Naive B cell (primary cell): Measurements from ENCODE around the gene LMX1A. TPM values are rescaled to one million over a fixed set of nuclear protein-coding genes. Genes with fewer than 3 reads are reported as not detected.

Experiments
- ATAC-seq, 2 donors: fragments of 150-1000 bp; cut with Tn5 transposase; 2 replicates each; pipeline ENCODE4 v1.10.0; 2021; ENCODE audit warnings: low read depth in 2 of 2, mild to moderate bottlenecking in 2 of 2, moderate library complexity in 2 of 2
- DNase-seq: peaks from one replicate; pipeline ENCODE4 v3.0.0; 2022
- H3K27ac Mint-ChIP-seq, 6 donors: one replicate each; pipeline ENCODE4 v1.8.0; 2020 to 2022; ENCODE audit warnings: mild to moderate bottlenecking in 6 of 6, mixed read lengths in 6 of 6, moderate library complexity in 5 of 6, inconsistent platforms in 2 of 6
- H3K27me3 Mint-ChIP-seq, 3 donors: one replicate each; pipeline ENCODE4 v1.8.0; 2021 to 2022; ENCODE audit warnings: mixed read lengths in 3 of 3, mild to moderate bottlenecking in 1 of 3
- H3K36me3 Mint-ChIP-seq, 2 donors: one replicate each; pipeline ENCODE4 v1.8.0; 2020 to 2022; ENCODE audit warnings: mixed read lengths in 2 of 2, inconsistent platforms in 1 of 2, mild to moderate bottlenecking in 1 of 2
- H3K4me1 Mint-ChIP-seq, 3 donors: one replicate each; pipeline ENCODE4 v1.8.0; 2020 to 2022; ENCODE audit warnings: mixed read lengths in 3 of 3, inconsistent platforms in 1 of 3, mild to moderate bottlenecking in 1 of 3, moderate library complexity in 1 of 3
- H3K4me3 Mint-ChIP-seq, 8 donors: one replicate each; pipeline ENCODE4 v1.8.0; 2020 to 2022; ENCODE audit warnings: mild to moderate bottlenecking in 8 of 8, mixed read lengths in 8 of 8, moderate library complexity in 8 of 8, inconsistent platforms in 2 of 8
- H3K9me3 Mint-ChIP-seq, 7 donors: one replicate each; pipeline ENCODE4 v1.8.0; 2020 to 2022; ENCODE audit warnings: mixed read lengths in 7 of 7, mild to moderate bottlenecking in 5 of 7, inconsistent platforms in 2 of 7, moderate library complexity in 1 of 7
- polyA plus RNA-seq, 6 donors: library from polyadenylated mRNA; unstranded; fragments of 300-500 nt; fragmentation: Illumina TruSeq; gene quantifications; one replicate each; pipeline ENCODE4 v1.2.3, GENCODE V29; 2021; ENCODE audit warnings: low read depth in 6 of 6

LMX1A gene
- polyA plus RNA-seq, 6 donors from 2014 or later: not detected

DNA sequence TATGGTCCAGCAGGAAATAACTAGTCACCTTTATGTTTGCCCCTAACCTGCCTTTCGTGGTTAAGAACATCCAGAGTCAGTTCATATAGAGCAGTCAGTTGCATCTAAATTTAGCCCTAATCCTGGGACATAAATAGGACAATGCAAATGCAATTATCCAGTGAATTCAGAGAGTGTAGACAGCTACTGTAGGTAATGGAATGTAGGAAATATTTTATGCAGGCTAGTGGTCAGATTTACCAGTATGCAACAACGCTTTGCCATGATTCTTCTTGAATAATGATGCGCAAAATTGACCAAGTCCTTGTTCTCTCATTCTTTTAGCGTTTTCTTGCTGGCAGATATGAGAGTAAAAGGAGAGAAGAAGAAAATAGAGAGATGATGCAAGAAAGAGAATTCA, 165.4 kb downstream of the LMX1A start:
- no peak for ATAC-seq
- peaks cover 0 to 5% (median 0%) of the 10 kb centered on the region in 7 donors for H3K9me3 Mint-ChIP-seq
- H3K4me1 Mint-ChIP-seq: no peaks in the 10 kb centered on the region
- DNase-seq: no peak
- no peaks in the 10 kb centered on the region for H3K36me3 Mint-ChIP-seq
- H3K27ac Mint-ChIP-seq: no peak overlapping the region
- H3K27me3 Mint-ChIP-seq: peaks cover 5 to 13% (median 11%) of the 10 kb centered on the region in 3 donors
- no peak overlapping the region for H3K4me3 Mint-ChIP-seq

DNA sequence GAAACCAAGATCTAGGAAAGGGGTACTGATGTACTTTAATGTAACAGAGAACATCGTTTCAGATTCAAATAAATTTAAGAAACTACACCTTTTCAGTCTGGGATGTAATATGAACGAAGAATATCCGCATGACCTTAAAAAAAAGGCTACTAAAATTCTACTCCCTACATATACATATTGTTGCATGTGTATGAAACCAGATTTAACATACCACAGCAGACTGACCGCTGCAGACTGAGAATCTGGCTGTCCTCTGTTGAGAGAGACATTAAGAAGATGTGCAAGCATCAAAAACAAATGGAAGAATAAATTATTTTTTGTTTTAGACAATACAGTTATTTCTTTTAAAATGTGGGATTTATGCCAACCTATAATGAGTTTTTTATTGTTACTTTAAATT, 166.6 kb downstream of the LMX1A start:
- no peak for DNase-seq
- Mint-ChIP-seq H3K27ac (no peak overlapping the region), H3K4me3 (no peak overlapping the region), H3K27me3 (peaks cover 0 to 11% (median 7%) of the 10 kb centered on the region in 3 donors), H3K9me3 (peaks cover 0 to 5% (median 0%) of the 10 kb centered on the region in 7 donors), H3K36me3 (no peaks in the 10 kb centered on the region), H3K4me1 (no peaks in the 10 kb centered on the region)
- no peak for ATAC-seq

DNA sequence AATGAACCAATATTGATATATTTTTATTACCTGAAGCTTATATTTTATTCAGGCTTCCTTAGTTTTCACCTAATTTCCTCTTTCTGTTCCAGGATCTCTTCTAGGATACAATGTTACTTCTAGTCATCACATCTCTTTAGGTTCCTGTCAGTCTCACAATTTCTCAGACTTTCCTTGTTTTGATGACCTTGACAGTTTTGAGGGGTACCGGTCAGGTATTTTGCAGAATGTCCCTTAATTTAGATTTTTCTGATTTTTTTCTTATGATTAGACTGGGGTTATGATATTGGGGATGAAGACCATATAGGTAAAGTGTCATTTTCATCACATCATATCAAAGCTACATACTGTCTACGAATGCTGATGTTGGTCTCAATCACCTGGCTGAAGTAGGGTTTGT, 167.5 kb downstream of the LMX1A start:
- Mint-ChIP-seq H3K9me3 (peaks cover 0 to 9% (median 3%) of the 10 kb centered on the region in 7 donors), H3K4me1 (no peaks in the 10 kb centered on the region), H3K27me3 (peaks cover 0 to 8% (median 7%) of the 10 kb centered on the region in 3 donors), H3K4me3 (no peak overlapping the region), H3K36me3 (no peaks in the 10 kb centered on the region), H3K27ac (no peak overlapping the region)
- DNase-seq (no peak), ATAC-seq (no peak)

DNA sequence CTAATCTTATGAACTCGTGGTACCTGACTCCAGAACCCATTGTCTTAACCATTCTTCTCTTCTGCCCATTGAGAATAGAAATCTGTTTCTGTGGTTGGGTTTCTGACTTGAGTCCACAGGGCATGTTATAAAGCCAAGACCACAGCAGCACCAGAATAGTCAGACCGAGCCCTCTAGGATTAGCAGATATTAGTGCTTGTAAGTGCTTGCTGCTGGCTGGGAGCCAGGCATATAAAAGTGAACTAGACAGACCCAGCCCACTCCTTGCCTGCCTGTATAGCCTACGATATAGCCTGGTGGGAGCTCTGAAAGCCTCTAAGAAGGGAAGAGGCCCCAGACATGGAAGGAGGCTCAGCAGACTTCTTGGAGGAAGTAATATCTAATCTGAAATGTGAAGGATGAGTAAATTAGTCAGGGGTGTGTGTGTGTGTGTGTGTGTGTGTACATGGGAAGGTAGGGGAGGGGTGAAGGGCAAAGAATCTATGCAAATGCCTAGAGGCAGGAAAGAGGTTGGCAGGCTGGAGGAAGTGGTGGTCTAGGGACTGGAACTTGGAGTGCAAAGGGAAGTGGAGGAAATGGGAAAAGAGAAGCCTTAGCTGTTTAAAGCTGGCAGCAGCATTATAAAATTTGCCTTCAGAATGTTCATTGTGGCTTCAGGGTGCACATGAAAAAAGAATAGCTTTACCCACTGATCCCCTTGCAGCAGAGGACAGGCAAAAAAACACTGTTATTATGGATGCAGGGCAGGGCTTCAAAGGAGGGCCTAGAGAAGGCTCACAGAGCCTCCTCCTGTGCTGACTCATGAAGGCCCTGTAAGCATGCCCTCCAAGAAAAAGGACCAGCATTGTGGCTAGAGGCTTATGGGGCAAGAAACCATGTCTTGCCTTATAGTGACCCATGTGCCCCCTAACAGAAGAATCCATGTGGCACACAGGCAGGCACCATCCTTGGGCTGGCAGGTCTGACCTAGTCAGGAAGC, 169.2 kb downstream of the LMX1A start:
- H3K27me3 Mint-ChIP-seq: peaks cover 0 to 14% (median 7%) of the 10 kb centered on the region in 3 donors
- H3K36me3 Mint-ChIP-seq: no peaks in the 10 kb centered on the region
- H3K4me3 Mint-ChIP-seq: no peak overlapping the region
- no peak overlapping the region for H3K27ac Mint-ChIP-seq
- no peak for DNase-seq
- H3K4me1 Mint-ChIP-seq: no peaks in the 10 kb centered on the region
- ATAC-seq: no peak
- peaks cover 6 to 19% (median 9%) of the 10 kb centered on the region in 7 donors for H3K9me3 Mint-ChIP-seq

DNA sequence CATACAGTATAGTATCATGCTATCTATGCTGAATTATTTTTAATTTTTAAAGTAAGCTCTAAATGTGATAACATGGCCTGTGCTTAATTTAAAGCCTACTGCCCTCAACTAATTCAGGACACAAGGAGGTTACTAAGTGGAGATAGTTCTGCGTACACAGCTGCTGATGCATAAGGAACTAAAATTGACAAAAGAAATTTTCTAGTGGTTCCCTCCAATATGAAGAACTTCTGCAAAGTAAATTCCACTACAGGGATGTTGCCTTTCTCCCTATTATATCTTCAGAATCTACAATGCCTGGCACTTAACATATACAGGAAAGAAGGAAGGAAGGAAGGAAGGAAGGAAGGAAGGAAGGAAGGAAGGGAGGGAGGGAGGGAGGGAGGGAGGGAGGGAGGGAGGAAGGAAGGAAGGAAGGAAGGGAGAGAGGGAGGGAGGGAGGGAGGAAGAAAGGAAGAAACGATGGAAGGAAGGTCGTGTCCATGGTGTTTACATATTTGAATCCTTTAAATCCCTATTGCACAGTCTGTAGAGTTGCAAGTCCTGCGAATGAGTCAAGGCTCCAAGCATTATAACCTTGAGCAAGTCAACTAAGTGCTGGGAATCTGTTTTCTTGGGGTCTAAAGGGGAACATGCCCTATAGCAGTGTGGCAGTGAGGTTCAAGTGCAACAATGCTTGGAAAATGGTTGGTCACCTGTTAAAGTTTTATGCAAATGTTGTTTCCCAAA, 171.2 kb downstream of the LMX1A start:
- no peaks in the 10 kb centered on the region for H3K36me3 Mint-ChIP-seq
- ATAC-seq (no peak), DNase-seq (no peak)
- H3K27ac Mint-ChIP-seq: peak overlapping the region in 1 of 6 donors; percentile 47
- H3K9me3 Mint-ChIP-seq: peaks cover 6 to 26% (median 10%) of the 10 kb centered on the region in 7 donors
- H3K4me1 Mint-ChIP-seq: no peaks in the 10 kb centered on the region
- no peak overlapping the region for H3K4me3 Mint-ChIP-seq
- H3K27me3 Mint-ChIP-seq: peaks cover 0 to 17% (median 7%) of the 10 kb centered on the region in 3 donors

DNA sequence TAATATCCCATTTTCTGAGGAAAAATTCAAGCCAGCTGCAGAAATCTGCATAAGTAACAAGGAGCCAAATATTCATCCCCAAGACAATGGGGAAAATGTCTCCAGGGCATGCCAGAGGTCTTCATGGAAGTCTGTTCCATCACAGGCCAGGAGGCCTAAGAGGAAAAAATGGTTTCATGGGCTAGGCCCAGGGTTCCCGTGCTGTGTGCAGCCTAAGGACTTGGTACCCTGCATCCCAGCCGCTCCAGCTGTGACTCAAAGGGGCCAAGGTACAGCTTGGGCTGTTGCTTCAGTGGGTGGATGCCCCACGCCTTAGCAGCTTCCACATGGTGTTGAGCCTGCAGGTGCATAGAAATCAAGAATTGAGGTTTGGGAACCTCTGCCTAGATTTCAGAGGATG, 173.5 kb downstream of the LMX1A start:
- Mint-ChIP-seq H3K27me3 (peaks cover 0 to 23% (median 15%) of the 10 kb centered on the region in 3 donors), H3K4me1 (peaks cover 0 to 5% (median 0%) of the 10 kb centered on the region in 3 donors), H3K9me3 (peaks cover 6 to 26% (median 9%) of the 10 kb centered on the region in 7 donors), H3K4me3 (no peak overlapping the region), H3K36me3 (no peaks in the 10 kb centered on the region), H3K27ac (no peak overlapping the region)
- no peak for DNase-seq
- ATAC-seq: no peak

DNA sequence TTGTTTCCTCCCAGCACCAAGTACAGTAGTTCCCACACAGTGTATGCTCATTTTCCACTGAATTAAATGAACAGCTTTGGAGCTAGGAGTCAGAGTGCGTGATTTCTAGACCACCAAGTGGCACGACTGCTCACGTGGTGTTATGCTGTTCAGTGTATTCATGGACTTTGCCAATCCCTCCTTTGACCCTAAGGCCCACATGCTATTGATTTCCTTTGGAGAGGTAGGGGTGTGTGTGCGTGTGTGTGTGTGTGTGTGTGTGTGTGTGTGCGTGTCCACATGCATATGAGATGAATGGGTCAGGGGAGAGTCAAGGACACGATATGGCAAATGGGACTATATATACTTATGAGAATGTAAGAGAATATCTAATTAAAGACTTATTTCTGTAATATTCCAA, 177.2 kb downstream of the LMX1A start:
- ATAC-seq: no peak
- H3K4me3 Mint-ChIP-seq: no peak overlapping the region
- H3K27me3 Mint-ChIP-seq: peaks cover 0 to 21% (median 12%) of the 10 kb centered on the region in 3 donors
- H3K9me3 Mint-ChIP-seq: peaks cover 8 to 20% (median 13%) of the 10 kb centered on the region in 7 donors
- H3K27ac Mint-ChIP-seq: no peak overlapping the region
- no peak for DNase-seq
- H3K4me1 Mint-ChIP-seq: peaks cover 0 to 5% (median 0%) of the 10 kb centered on the region in 3 donors
- no peaks in the 10 kb centered on the region for H3K36me3 Mint-ChIP-seq

DNA sequence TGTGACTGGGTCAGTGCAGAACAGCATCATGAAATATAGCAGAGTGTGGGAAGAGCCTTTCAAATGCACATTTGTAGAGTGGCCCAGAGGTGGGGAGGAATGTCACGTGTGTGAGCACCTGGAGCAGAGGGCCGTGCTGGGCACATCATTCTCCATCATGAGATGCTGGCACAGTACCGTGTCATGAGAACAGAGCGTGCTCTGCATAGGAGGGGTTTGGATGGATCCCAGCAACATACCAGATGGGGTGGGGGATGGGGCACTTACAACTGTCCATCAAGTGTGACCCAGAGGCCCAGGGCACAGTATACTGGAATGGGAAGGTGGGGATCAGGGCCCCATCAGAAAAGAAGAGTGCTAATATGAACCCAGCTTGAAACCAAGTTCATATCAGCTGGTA, 182.0 kb downstream of the LMX1A start:
- H3K27ac Mint-ChIP-seq: no peak overlapping the region
- no peak for DNase-seq
- no peak overlapping the region for H3K4me3 Mint-ChIP-seq
- no peak for ATAC-seq
- peaks cover 9 to 24% (median 21%) of the 10 kb centered on the region in 3 donors for H3K27me3 Mint-ChIP-seq
- no peaks in the 10 kb centered on the region for H3K36me3 Mint-ChIP-seq
- H3K4me1 Mint-ChIP-seq: peaks cover 0 to 5% (median 0%) of the 10 kb centered on the region in 3 donors
- peaks cover 0 to 5% (median 1%) of the 10 kb centered on the region in 7 donors for H3K9me3 Mint-ChIP-seq

DNA sequence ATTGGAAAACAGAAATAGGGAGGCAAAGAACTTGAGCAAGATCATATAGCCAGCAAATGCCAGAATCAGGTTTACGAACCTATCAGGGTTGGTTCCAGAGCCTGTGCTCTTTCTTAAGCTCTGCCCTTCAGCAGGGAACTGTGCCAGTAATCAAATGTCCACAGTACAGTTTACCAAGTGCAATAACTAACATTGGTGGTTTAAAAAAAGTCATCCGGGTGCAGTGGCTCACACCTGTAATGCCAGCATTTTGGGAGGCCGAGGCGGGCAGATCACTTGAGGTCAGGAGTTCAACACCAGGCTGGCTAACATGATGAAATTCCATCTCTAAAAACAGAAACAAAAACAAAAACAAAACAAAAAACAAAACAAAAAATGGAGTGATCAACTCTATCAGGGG, 182.7 kb downstream of the LMX1A start:
- ATAC-seq: no peak
- peaks cover 9 to 19% (median 14%) of the 10 kb centered on the region in 3 donors for H3K27me3 Mint-ChIP-seq
- no peak overlapping the region for H3K27ac Mint-ChIP-seq
- H3K4me3 Mint-ChIP-seq: no peak overlapping the region
- no peak for DNase-seq
- no peaks in the 10 kb centered on the region for H3K36me3 Mint-ChIP-seq
- H3K4me1 Mint-ChIP-seq: peaks cover 0 to 2% (median 0%) of the 10 kb centered on the region in 3 donors
- peaks cover 0 to 5% (median 1%) of the 10 kb centered on the region in 7 donors for H3K9me3 Mint-ChIP-seq

DNA sequence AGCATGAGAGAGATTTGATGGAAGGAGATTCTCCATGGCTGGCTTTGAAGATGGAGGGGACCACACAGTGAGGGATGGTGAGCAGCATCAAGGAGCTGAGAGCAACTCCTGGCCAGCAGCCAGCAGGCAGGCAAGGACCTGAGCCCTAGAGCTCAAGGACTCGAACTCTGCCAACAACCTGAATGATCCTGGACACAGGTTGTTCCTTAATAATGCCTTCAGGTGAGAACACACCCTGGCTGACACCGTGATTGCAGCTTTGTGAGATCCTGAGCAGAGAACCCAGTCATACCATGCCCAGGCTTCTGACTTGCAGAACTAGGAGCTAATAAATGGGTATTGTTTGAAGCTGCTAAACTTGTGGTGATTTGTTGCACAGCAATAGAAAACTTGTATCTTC, 183.1 kb downstream of the LMX1A start:
- no peak for ATAC-seq
- DNase-seq: no peak
- H3K4me1 Mint-ChIP-seq: no peaks in the 10 kb centered on the region
- peaks cover 0 to 5% (median 1%) of the 10 kb centered on the region in 7 donors for H3K9me3 Mint-ChIP-seq
- H3K4me3 Mint-ChIP-seq: no peak overlapping the region
- H3K27ac Mint-ChIP-seq: no peak overlapping the region
- H3K27me3 Mint-ChIP-seq: peaks cover 13 to 19% (median 14%) of the 10 kb centered on the region in 3 donors
- no peaks in the 10 kb centered on the region for H3K36me3 Mint-ChIP-seq

DNA sequence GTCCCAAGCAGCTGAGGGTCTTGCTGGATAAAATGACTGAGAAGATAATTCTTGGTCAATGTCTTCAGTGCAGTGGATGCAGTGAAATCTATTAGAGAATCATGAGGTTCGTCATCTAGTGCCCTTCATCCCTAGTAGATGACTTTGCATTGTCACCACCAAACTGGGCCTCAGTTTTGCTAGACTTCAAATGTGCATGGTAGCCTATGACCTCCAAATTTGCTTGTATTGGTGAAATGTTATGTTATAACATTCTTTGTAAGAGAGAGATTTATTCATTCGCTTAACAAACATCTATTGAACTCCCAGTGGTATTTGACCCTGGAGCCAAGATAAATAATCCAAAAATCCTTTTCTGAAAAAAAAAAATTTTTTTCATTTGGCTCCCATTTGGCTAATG, 183.8 kb downstream of the LMX1A start:
- Mint-ChIP-seq H3K27me3 (peaks cover 14 to 26% (median 18%) of the 10 kb centered on the region in 3 donors), H3K4me1 (no peaks in the 10 kb centered on the region), H3K9me3 (peaks cover 0 to 5% (median 1%) of the 10 kb centered on the region in 7 donors), H3K27ac (no peak overlapping the region), H3K4me3 (no peak overlapping the region), H3K36me3 (no peaks in the 10 kb centered on the region)
- ATAC-seq (no peak), DNase-seq (no peak)

DNA sequence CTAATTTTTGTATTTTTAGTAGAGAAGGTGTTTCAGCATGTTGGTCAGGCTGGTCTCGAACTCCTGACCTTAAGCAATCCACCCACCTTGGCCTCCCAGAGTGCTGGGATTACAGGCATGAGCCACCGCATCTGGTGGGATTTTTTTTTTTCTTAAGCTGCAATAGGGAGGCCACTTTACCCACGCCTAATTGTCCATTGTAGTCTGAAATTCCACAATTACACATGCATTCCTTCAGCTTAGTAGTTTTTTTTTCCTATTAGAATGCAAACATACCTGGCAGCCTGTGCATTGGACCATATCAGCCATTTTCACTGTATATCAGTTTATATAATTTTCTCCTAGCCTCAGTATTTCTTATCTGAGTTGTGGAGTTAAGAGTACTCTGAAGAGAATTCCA, 186.8 kb downstream of the LMX1A start:
- H3K4me3 Mint-ChIP-seq: no peak overlapping the region
- no peaks in the 10 kb centered on the region for H3K4me1 Mint-ChIP-seq
- H3K9me3 Mint-ChIP-seq: peaks cover 0 to 5% (median 0%) of the 10 kb centered on the region in 7 donors
- no peaks in the 10 kb centered on the region for H3K36me3 Mint-ChIP-seq
- H3K27me3 Mint-ChIP-seq: peaks cover 10 to 27% (median 18%) of the 10 kb centered on the region in 3 donors
- no peak overlapping the region for H3K27ac Mint-ChIP-seq
- ATAC-seq (no peak), DNase-seq (no peak)

DNA sequence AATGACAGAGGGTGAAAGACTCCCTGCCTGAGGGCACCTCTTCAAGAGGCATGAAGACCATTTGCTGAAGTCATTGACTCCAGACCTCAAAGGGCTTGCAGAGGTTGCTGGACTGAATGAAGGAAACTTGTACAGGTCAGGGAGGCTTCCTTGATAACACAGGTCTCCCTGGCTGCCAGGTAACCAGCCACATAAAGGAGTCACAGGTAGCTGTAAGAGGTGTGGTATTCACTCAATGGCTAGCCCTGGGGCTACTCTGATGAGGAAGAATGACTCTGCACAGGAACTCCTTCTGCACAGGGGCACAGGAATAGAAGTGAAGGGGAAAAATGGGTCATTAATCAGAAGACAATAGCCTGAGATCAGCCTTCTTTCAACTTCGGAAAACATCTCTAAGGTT, 187.5 kb downstream of the LMX1A start:
- Mint-ChIP-seq H3K9me3 (peaks cover 0 to 1% (median 0%) of the 10 kb centered on the region in 7 donors), H3K4me3 (no peak overlapping the region), H3K27me3 (peaks cover 10 to 22% (median 20%) of the 10 kb centered on the region in 3 donors), H3K36me3 (no peaks in the 10 kb centered on the region), H3K27ac (no peak overlapping the region), H3K4me1 (no peaks in the 10 kb centered on the region)
- DNase-seq (no peak), ATAC-seq (no peak)
